Adipose tissue (tissue), 3 donors: Measurements from ENCODE around the gene EMP1. TPM values are rescaled to one million over a fixed set of nuclear protein-coding genes. Genes with fewer than 3 reads are reported as not detected.

Experiments used
- H3K27ac ChIP-seq: one replicate; pipeline ENCODE4 v1.5.1; 2013; ENCODE audit warnings: low read depth, low read length
- WGBS, 3 donors: extraction: QIAGEN DNeasy Blood & Tissue Kit; methylation state at CpG; one replicate each; pipeline ENCODE4 v1.1.7; 2013; 5-methylcytosine and 5-hydroxymethylcytosine counted together
- polyA plus RNA-seq, 3 donors: library from polyadenylated mRNA; stranded (reverse); fragments of 200-250 nt; gene quantifications; one replicate each; pipeline ENCODE4 v1.2.3, GENCODE V29; 2013
- donor health status: healthy with polysubstance abuse.
- donor health status: Bipolar disorder and iron deficiency.
- donor health status: healthy.

Gene EMP1
- polyA plus RNA-seq, 3 donors: 29.2 to 782 (median 83.5) TPM

- WGBS, 3 donors: 83 to 90% (median 86%) methylated on average over 4 of the region's 4 CpGs
- H3K27ac ChIP-seq: no peak overlapping the region
These were observed 25.5 kb upstream of the EMP1 start for GRCh38 chr12:13170892-13171490.

- H3K27ac ChIP-seq: no peak overlapping the region
- WGBS, 3 donors: 71 to 84% (median 83%) methylated on average over 14 of the region's 14 CpGs
These were observed 24.3 kb upstream of the EMP1 start for GRCh38 chr12:13171921-13172859.

DNA sequence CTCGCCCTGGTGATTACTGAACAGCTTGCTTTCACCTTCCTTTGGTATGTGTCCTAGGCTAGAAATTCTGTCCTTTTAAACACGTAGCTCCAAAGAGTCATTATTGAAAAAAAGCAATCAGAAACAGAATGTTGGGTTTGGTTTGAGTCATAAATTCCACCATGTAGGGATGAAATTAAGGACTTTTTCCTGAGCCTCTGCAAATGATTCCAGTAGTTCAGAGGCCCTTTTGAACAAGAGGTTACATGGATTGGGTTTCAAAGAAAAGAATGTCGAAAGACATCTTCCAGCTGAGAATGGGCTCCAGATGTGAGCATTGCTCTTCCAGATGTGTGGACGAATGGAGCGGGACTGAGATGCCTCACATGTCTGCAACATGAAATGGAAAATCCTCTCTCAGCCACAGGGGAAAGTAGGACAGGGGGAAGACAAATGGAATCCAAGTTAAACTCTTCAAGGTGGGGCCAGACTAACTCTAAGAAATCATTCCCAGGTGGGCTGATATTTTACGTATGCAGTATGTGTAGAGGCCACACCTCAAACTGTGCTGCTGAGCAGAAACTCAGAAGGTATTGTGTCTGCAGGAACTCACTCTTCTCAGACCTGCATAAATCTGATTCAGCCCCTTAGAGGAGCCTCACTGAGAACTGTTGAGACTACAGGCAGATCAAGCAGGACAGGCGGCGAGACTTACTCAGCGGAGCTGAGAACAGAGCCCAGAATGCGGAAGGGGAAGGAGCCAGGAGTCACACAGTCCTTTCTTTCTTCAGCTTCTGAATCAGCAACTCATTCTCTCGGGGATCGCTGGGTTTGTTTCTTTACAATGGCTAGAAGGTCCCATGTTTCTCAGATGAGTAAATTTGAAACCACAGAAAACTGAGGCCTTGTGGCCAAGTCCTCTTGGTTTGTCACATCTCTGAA is 23.3 kb upstream of the EMP1 start:
- no peak overlapping the region for H3K27ac ChIP-seq
- WGBS, 3 donors: 53 to 77% (median 53%) methylated on average over 12 of the region's 12 CpGs

GRCh38 chr12:13175499-13175898 is 21.0 kb upstream of the EMP1 start:
- no peak overlapping the region for H3K27ac ChIP-seq
- WGBS, 3 donors: 66 to 77% (median 76%) methylated on average over 4 of the region's 4 CpGs

DNA sequence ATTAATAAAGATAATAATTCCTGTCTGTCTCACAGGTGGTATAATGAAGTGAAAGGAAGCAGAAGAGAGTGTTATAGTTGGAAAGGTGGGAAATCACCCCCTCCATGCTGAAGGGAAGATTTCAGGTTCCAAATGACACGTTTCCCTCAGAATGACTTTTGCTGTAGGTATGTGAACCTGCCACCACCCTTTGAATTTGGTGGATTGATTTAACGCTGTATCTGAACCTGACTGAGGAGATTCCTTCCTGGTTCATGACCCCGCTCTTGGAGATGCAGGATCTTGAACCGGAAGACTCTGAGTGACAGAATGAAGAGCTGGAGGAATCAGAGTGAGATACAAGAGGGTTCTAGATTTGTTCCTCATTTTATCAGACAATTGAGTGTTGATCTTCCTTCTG is 20.3 kb upstream of the EMP1 start:
- no peak overlapping the region for H3K27ac ChIP-seq
- 89 to 96% (median 91%) methylated on average over 4 of the region's 4 CpGs for WGBS, 3 donors

DNA sequence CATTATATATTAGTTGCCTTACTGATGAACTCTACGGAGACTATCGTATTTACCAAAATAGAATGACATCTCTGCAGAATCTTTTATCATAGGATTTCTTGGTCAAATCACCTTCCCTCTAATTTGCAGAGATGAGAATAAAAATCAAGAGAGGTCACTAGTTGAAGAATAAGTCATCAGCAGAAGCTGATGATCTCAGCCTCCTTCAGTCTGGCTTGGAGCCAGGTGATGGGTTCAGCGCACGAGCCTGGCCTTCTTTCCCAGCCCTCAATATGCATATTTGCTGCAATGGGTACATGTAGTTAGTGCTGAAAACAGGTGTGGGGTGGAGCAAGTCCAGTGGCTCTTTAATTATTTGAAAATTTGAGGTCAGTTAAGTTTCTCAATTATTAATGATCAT is 19.2 kb upstream of the EMP1 start:
- H3K27ac ChIP-seq: no peak overlapping the region
- WGBS, 3 donors: 77 to 88% (median 77%) methylated on average over 4 of the region's 4 CpGs

GRCh38 chr12:13177906-13178305 is 18.6 kb upstream of the EMP1 start:
- no peak overlapping the region for H3K27ac ChIP-seq
- WGBS, 3 donors: 67 to 91% (median 90%) methylated on average over 4 of the region's 4 CpGs

- H3K27ac ChIP-seq: no peak overlapping the region
- 23 to 65% (median 27%) methylated on average over 10 of the region's 10 CpGs for WGBS, 3 donors
These were observed 17.8 kb upstream of the EMP1 start for GRCh38 chr12:13178568-13179210.

DNA sequence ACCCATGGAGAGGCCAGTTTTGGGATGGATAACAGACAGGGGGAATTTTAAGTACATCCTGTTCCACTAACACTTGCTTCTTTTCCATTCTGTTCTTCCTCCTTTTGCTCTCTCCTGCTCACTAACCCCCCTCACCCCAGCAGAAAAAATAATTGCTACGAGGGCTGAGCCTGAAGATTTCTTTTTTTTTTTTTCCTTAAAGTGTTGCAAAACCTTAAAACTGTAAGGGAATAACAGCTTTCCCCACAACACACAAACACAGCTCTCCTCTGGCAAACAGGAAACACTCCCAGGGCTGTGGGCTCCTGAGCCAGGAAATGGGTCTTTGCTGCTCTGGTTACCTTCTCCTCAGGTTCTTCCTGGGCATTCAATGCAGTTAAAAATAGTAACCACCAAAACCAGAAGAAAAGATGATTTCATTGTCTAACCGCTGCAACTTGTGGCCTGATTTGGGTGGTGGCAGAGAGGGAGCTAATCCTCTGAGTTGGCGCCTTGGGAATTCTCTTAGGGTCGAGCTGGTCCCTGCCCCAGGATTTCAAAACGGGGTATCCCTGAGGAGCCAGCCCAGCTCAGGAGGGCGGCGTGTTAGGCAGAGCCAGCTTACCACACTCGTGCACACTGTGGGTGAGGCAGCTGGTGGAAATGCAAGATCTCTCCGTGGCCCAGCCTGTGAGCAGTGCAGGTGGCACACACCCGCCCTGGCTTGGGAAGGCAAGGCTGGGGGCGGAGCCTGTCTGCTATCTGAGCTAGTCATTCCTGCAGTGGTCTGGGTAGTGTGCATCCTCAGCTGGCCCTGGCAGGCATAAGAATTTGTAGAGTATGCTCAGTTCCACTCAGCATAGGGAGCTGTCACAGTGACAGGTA is 17.1 kb upstream of the EMP1 start:
- H3K27ac ChIP-seq: peak overlapping the region; percentile 40
- WGBS, 3 donors: 11 to 30% (median 15%) methylated on average over 11 of the region's 11 CpGs

DNA sequence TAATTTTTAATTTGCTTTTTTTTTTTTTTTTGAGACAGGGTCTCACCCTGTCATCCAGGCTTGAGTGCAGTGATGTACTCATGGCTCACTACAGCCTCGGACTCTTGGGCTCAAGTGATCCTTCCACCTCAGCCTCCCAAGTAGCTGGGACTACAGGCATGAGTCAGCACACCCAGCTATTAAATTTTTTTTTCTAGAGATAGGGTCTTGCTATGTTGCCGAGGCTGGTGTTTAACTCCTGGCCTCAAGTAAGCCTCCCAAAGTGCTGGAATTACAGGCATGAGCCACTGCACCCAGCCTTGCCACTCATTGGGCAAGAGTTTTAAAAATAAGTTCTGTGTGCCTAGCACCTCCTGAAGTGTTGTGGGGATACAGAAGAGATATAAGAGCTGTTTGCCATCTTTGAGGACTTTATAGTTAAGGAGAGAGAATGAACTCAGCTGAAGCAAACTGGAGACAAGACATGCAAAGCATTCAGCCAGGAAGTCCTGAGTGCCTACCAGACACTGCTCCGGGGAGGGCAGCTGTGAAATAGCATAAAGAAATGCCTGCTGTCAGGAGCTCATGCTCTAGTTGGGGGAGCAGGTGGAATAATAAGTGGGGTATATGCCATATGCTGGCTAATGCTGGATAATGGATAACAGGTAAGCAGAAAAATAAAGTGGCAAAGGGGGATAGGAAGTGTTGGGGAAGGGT is 15.0 kb upstream of the EMP1 start:
- H3K27ac ChIP-seq: no peak overlapping the region
- WGBS, 3 donors: 53 to 63% (median 54%) methylated on average over 3 of the region's 3 CpGs

DNA sequence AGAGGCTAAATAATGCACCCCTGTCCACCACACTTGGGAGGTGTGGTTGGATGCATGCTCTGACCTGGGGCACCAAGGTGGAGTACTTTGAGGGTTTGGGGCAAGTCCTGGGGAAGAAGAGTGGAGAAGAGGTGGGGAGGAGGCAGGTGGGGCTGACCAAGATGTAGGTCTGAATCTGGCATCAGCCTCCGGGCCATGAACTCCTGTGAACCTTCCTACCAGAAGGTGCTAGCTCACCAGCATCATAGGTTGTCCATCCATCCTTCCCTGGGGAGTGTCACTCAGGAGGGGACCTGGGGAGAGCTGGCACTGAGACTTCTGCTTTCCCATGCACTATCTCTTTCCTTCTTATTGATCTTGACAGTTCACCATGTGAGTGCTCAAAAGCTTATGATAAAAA is 13.6 kb upstream of the EMP1 start:
- WGBS, 3 donors: 88 to 94% (median 90%) methylated on average over 1 of the region's 1 CpG
- H3K27ac ChIP-seq: no peak overlapping the region

- no peak overlapping the region for H3K27ac ChIP-seq
These were observed 12.9 kb upstream of the EMP1 start for GRCh38 chr12:13183620-13184019.

DNA sequence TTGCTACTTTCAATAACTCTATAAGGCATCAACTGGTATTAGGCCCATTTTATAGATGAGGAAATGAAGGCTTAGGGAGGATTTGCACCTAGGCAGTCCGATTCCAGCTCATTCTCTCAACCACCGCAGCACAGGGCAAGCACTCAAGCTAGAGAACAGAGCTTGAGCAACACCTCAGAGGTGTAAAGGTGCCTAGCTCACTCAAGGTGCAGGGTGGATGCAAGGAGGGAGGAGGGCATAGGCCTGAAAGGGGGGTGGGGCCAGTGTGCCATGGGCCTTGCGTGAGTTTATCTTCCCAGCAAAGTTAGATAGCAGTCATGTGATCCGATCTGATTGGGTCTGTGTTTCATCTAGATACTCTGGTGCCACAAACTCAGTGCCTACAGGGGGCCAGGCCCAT is 10.2 kb upstream of the EMP1 start:
- no peak overlapping the region for H3K27ac ChIP-seq
- 91 to 97% (median 92%) methylated on average over 4 of the region's 4 CpGs for WGBS, 3 donors

DNA sequence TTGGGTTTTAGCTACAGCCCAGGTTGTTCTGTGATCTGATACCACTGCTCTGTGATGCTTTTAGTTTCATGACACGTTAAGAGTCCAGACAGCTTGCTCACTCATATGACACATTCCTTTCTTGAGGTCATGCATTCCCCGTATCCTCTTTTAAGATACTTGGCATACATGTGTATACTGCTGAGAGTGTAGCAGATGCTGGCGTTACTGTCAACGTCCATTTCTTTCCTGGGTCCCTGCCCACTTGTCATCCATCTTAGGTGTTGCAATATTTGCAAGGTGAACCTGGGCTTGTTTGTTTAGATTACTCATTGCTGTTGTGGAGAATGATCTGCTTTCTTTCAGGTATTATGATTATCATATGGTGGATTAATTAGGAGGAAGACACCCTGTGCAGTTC is 9.1 kb upstream of the EMP1 start:
- no peak overlapping the region for H3K27ac ChIP-seq
- WGBS, 3 donors: 59 to 87% (median 84%) methylated on average over 4 of the region's 4 CpGs

DNA sequence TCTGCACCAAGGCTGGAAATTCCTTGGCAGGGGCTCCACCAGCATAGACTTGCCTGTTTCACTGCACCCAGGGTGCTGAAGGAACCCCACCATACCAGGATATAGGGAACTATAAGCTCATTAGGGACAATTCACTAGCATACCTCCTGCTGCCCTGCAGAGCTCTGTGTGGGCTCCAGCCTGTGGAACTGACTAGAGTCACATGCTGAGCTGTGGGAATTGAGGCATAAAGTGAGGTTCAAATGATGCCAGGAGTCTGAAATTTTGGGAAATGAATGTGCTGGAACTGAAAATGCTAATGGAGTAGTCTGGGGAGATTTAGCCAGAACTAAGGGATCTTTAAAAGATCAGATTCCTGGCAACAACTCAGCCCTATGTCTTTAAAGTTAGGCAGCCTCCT is 7.3 kb upstream of the EMP1 start:
- no peak overlapping the region for H3K27ac ChIP-seq

- no peak overlapping the region for H3K27ac ChIP-seq
- WGBS, 3 donors: 53 to 58% (median 57%) methylated on average over 3 of the region's 3 CpGs
These were observed 6.3 kb upstream of the EMP1 start for GRCh38 chr12:13190275-13190674.

GRCh38 chr12:13192719-13193118 is 3.8 kb upstream of the EMP1 start:
- no peak overlapping the region for H3K27ac ChIP-seq
- 91 to 94% (median 94%) methylated on average over 8 of the region's 8 CpGs for WGBS, 3 donors
